Activated T-helper 1 cell treated with anti-CD3 and anti-CD28 coated beads, Interleukin-12 subunit alpha, Interleukin-12 subunit beta, Interleukin-2, Interleukin-4 antibody, amounts not matched to agents 30 ng/mL and 10 ng/mL and 1 ng/mL, durations not matched to agents 14 hours and 24 hours and 36 hours (primary cell): Measurements from ENCODE around the gene ACTR10. TPM values are rescaled to one million over a fixed set of nuclear protein-coding genes. Genes with fewer than 3 reads are reported as not detected.

ENCODE experiments used
- DNase-seq: peaks from one replicate; pipeline ENCODE4 v3.0.0; 2021; ENCODE audit warnings: low spot score
- H3K27ac Mint-ChIP-seq: one replicate; pipeline ENCODE4 v1.8.0; 2021; ENCODE audit warnings: mild to moderate bottlenecking, mixed read lengths
- H3K27me3 Mint-ChIP-seq: one replicate; pipeline ENCODE4 v1.8.0; 2022; ENCODE audit warnings: mild to moderate bottlenecking, moderate library complexity, mixed read lengths; ENCODE audit not compliant: insufficient read depth
- H3K36me3 Mint-ChIP-seq: one replicate; pipeline ENCODE4 v1.8.0; 2021; ENCODE audit warnings: low read depth, mixed read lengths
- H3K4me1 Mint-ChIP-seq: one replicate; pipeline ENCODE4 v1.8.0; 2021; ENCODE audit warnings: low read depth, mixed read lengths
- H3K4me3 Mint-ChIP-seq: one replicate; pipeline ENCODE4 v1.8.0; 2021; ENCODE audit warnings: mild to moderate bottlenecking, moderate library complexity, mixed read lengths
- H3K9me3 Mint-ChIP-seq: one replicate; pipeline ENCODE4 v1.8.0; 2021; ENCODE audit warnings: mixed read lengths
- intact Hi-C: fragments of 100-400 bp; cut with micrococcal nuclease; formaldehyde crosslinking; loops from one replicate; pipeline ENCODE4 v1.15.1; 2024
- total RNA-seq: library from RNA; stranded (reverse); gene quantifications from 2 replicates; pipeline ENCODE4 v1.2.3, GENCODE V29; 2022

ACTR10 gene
- total RNA-seq = 38.3 and 40.3 TPM in 2 replicates

- intact Hi-C loops = loop anchor here (1.0 to 5.0 kb wide), 7 partner anchors 15 to 1285 kb away; partner anchors contain the start of genes ARID4A, JKAMP, KIAA0586 and L3HYPDH
Observed at GRCh38 chr14:58199726-58200479, at the start of gene ACTR10. Gene ACTR10, plus strand, starts transcription at chr14:58200149. Its CDS starts 69 bp downstream, at chr14:58200218.

GRCh38 chr14:58150243-58150805 lies 49.6 kb upstream of the ACTR10 start:
- intact Hi-C loops = no loop called here
- Mint-ChIP-seq H3K4me3 (peak overlapping the region; percentile 70), H3K27ac (no peak overlapping the region), H3K4me1 (peaks cover 21% of the 10 kb centered on the region), H3K9me3 (no peaks in the 10 kb centered on the region), H3K27me3 (peaks cover 51% of the 10 kb centered on the region), H3K36me3 (no peaks in the 10 kb centered on the region)
- DNase-seq = no peak

More at GRCh38 chr14:58199726-58200479, at the start of gene ACTR10:
- Mint-ChIP-seq H3K4me1 (peaks cover 24% of the 10 kb centered on the region), H3K4me3 (peak within 1 kb of the TSS; percentile 93), H3K9me3 (no peaks in the 10 kb centered on the region), H3K36me3 (peaks cover 4% of the 10 kb centered on the region), H3K27me3 (peaks cover 1% of the 10 kb centered on the region), H3K27ac (peak within 1 kb of the TSS; percentile 86)
- DNase-seq = peak; percentile 80

GRCh38 chr14:58151133-58152013 lies 48.6 kb upstream of the ACTR10 start:
- peaks cover 21% of the 10 kb centered on the region for H3K4me1 Mint-ChIP-seq
- intact Hi-C loops = no loop called here
- no peak overlapping the region for H3K27ac Mint-ChIP-seq
- peak overlapping the region; percentile 70 for H3K4me3 Mint-ChIP-seq
- peak; percentile 2 for DNase-seq
- H3K36me3 Mint-ChIP-seq = no peaks in the 10 kb centered on the region
- H3K9me3 Mint-ChIP-seq = no peaks in the 10 kb centered on the region
- H3K27me3 Mint-ChIP-seq = peaks cover 50% of the 10 kb centered on the region

- intact Hi-C loops = no loop called here
- H3K4me1 Mint-ChIP-seq = peaks cover 21% of the 10 kb centered on the region
- no peak within 1 kb of the TSS for H3K27ac Mint-ChIP-seq
- peak; percentile 66 for DNase-seq
- peaks cover 51% of the 10 kb centered on the region for H3K27me3 Mint-ChIP-seq
- peak within 1 kb of the TSS; percentile 80 for H3K4me3 Mint-ChIP-seq
- H3K9me3 Mint-ChIP-seq = no peaks in the 10 kb centered on the region
- no peaks in the 10 kb centered on the region for H3K36me3 Mint-ChIP-seq
Observed at GRCh38 chr14:58152014-58152857, 47.7 kb upstream of the ACTR10 start, which contains the start of gene ARMH4. Gene ARMH4, minus strand, starts transcription at chr14:58152213. Its CDS starts 12,855 bp downstream, at chr14:58139358.

GRCh38 chr14:58160561-58160960 lies 39.4 kb upstream of the ACTR10 start:
- Mint-ChIP-seq H3K4me3 (no peak overlapping the region), H3K36me3 (no peaks in the 10 kb centered on the region), H3K4me1 (no peaks in the 10 kb centered on the region), H3K27ac (no peak overlapping the region), H3K27me3 (peaks cover 25% of the 10 kb centered on the region), H3K9me3 (no peaks in the 10 kb centered on the region)
- no peak for DNase-seq
- intact Hi-C loops = no loop called here

- H3K4me1 Mint-ChIP-seq = peaks cover 9% of the 10 kb centered on the region
- H3K36me3 Mint-ChIP-seq = no peaks in the 10 kb centered on the region
- peak; percentile 40 for DNase-seq
- no peaks in the 10 kb centered on the region for H3K9me3 Mint-ChIP-seq
- no peak overlapping the region for H3K27ac Mint-ChIP-seq
- H3K27me3 Mint-ChIP-seq = peaks cover 10% of the 10 kb centered on the region
- no peak overlapping the region for H3K4me3 Mint-ChIP-seq
- intact Hi-C loops = loop anchor here (1.0 to 5.0 kb wide), 2 partner anchors 58 to 634 kb away; no protein-coding TSS in a partner anchor
Observed at GRCh38 chr14:58166005-58166983, 33.7 kb upstream of the ACTR10 start.

GRCh38 chr14:58167057-58167456 lies 32.9 kb upstream of the ACTR10 start:
- Mint-ChIP-seq H3K4me1 (peaks cover 12% of the 10 kb centered on the region), H3K27ac (no peak overlapping the region), H3K4me3 (no peak overlapping the region), H3K36me3 (no peaks in the 10 kb centered on the region), H3K27me3 (peaks cover 7% of the 10 kb centered on the region), H3K9me3 (peaks cover 3% of the 10 kb centered on the region)
- intact Hi-C loops = loop anchor here (5.0 kb wide), 1 partner anchor 635 kb away; no protein-coding TSS in a partner anchor
- no peak for DNase-seq

- Mint-ChIP-seq H3K4me3 (no peak overlapping the region), H3K27ac (no peak overlapping the region), H3K9me3 (peaks cover 4% of the 10 kb centered on the region), H3K36me3 (no peaks in the 10 kb centered on the region), H3K4me1 (peaks cover 12% of the 10 kb centered on the region), H3K27me3 (peaks cover 4% of the 10 kb centered on the region)
- intact Hi-C loops = loop anchor here (5.0 kb wide), 1 partner anchor 636 kb away; no protein-coding TSS in a partner anchor
- DNase-seq = no peak
Observed at GRCh38 chr14:58167891-58168290, 32.1 kb upstream of the ACTR10 start.

- Mint-ChIP-seq H3K27ac (no peak overlapping the region), H3K4me1 (peaks cover 12% of the 10 kb centered on the region), H3K27me3 (peaks cover 13% of the 10 kb centered on the region), H3K4me3 (no peak overlapping the region), H3K36me3 (no peaks in the 10 kb centered on the region), H3K9me3 (peaks cover 4% of the 10 kb centered on the region)
- intact Hi-C loops = no loop called here
- DNase-seq = peak; percentile 21
Observed at GRCh38 chr14:58171090-58171489, 28.9 kb upstream of the ACTR10 start.

- Mint-ChIP-seq H3K9me3 (peaks cover under 1% of the 10 kb centered on the region), H3K27me3 (peaks cover 11% of the 10 kb centered on the region), H3K36me3 (no peaks in the 10 kb centered on the region), H3K27ac (no peak overlapping the region), H3K4me3 (no peak overlapping the region), H3K4me1 (no peaks in the 10 kb centered on the region)
- no peak for DNase-seq
- intact Hi-C loops = no loop called here
Observed at GRCh38 chr14:58177125-58177524, 22.8 kb upstream of the ACTR10 start.

- Mint-ChIP-seq H3K9me3 (no peaks in the 10 kb centered on the region), H3K4me3 (no peak overlapping the region), H3K27ac (no peak overlapping the region), H3K4me1 (no peaks in the 10 kb centered on the region), H3K36me3 (no peaks in the 10 kb centered on the region), H3K27me3 (peaks cover 3% of the 10 kb centered on the region)
- intact Hi-C loops = no loop called here
- no peak for DNase-seq
Observed at GRCh38 chr14:58189176-58189575, 10.8 kb upstream of the ACTR10 start.
